Stomach (tissue), 4 donors: Measurements from ENCODE around the gene TDRD3.

Experiments
- EP300 ChIP-seq: sonication (generic); formaldehyde crosslinking; IDR thresholded peaks from one replicate; pipeline ENCODE4 v1.6.1; 2017; ENCODE audit warnings: antibody characterized with exemption
- POLR2A ChIP-seq, 4 donors: fragments of 450-650 bp; IDR thresholded peaks; one replicate each; pipeline ENCODE4 v1.6.1; 2016; ENCODE audit warnings: antibody characterized with exemption in 4 of 4, control low read depth in 2 of 4, mild to moderate bottlenecking in 1 of 4, moderate library complexity in 1 of 4
- POLR2AphosphoS5 ChIP-seq, 3 donors: sonication (generic); formaldehyde crosslinking; IDR thresholded peaks; one replicate each; pipeline ENCODE4 v1.6.1; 2016; ENCODE audit warnings: antibody characterized with exemption in 3 of 3
- TF ChIP-seq, protein P1 (sequence below), 7 experiments: fragments of 450-650 bp in 4 of 7; fragments of 200-600 bp in 3 of 7; sonication (generic) in 3 of 7; IDR thresholded peaks; one replicate each; pipeline ENCODE4 v1.5.1; 2016 to 2019; ENCODE audit warnings: antibody characterized with exemption in 7 of 7, control low read depth in 2 of 7, mild to moderate bottlenecking in 1 of 7

DNA sequence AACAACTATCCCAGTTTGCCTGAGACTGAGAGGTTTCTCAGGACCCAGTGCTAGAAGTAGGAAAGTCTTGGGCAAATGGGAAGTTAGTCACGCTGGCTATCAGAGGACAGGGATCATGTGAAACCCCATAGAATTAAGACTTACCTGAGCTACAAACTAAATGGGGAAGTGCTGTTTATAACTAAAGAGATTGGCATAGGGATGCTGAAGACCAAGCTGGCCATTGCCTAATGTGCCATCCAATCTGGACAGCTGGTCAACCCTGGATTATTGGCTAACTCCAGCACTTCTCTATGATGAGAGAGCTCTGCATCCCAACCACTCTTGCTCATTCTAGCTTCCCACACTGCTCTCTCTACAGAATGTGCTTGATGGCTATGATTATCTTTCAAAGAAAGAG is 216.1 kb downstream of the TDRD3 start:
- TF ChIP-seq, protein P1, sequence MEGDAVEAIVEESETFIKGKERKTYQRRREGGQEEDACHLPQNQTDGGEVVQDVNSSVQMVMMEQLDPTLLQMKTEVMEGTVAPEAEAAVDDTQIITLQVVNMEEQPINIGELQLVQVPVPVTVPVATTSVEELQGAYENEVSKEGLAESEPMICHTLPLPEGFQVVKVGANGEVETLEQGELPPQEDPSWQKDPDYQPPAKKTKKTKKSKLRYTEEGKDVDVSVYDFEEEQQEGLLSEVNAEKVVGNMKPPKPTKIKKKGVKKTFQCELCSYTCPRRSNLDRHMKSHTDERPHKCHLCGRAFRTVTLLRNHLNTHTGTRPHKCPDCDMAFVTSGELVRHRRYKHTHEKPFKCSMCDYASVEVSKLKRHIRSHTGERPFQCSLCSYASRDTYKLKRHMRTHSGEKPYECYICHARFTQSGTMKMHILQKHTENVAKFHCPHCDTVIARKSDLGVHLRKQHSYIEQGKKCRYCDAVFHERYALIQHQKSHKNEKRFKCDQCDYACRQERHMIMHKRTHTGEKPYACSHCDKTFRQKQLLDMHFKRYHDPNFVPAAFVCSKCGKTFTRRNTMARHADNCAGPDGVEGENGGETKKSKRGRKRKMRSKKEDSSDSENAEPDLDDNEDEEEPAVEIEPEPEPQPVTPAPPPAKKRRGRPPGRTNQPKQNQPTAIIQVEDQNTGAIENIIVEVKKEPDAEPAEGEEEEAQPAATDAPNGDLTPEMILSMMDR (IDR thresholded peaks at IDR 0.05) = no peak
- no peak for TF ChIP-seq POLR2AphosphoS5 (IDR thresholded peaks at IDR 0.05)
- TF ChIP-seq POLR2A (IDR thresholded peaks at IDR 0.05) = no peak
- TF ChIP-seq EP300 = no peak
